IMR-90 (cell line): ENCODE data around the gene AZU1. TPM values are rescaled to one million over a fixed set of nuclear protein-coding genes. Genes with fewer than 3 reads are reported as not detected.

ENCODE experiments used
- ATAC-seq: fragments of 200-7000 bp; cut with Tn5 transposase; 2 replicates; pipeline ENCODE4 v1.9.1; 2020; ENCODE audit warnings: low read depth, mild to moderate bottlenecking, moderate library complexity
- BruUV-seq: library from RNA; stranded (reverse); fragments of 400-500 nt; replicated peaks from 2 replicates; lab custom pipeline; 2021; lab: Mats Ljungman, UMichigan
- CTCF ChIA-PET: fragments of 300-600 bp; formaldehyde crosslinking; extraction: SDS; loops from one replicate; lab custom pipeline; 2021; ENCODE audit warnings: antibody characterized with exemption; lab: Yijun Ruan, JAX
- POLR2A ChIA-PET: fragments of 300-600 bp; sonication (Branson Sonifier 250); formaldehyde crosslinking; loops from one replicate; lab custom pipeline; 2022; ENCODE audit warnings: antibody characterized with exemption; ENCODE audit not compliant: unreplicated experiment; lab: Charles Lee
- DNase-seq: peaks from one replicate; pipeline ENCODE4 v3.0.0; 2013
- H2AFZ ChIP-seq: replicated peaks from 2 replicates; pipeline ENCODE3; 2013; ENCODE audit warnings: low read length, mild to moderate bottlenecking; ENCODE audit not compliant: poor library complexity
- H2AK5ac ChIP-seq: 2 replicates; pipeline ENCODE4 v1.6.1; 2013; ENCODE audit warnings: low read depth, low read length, inconsistent platforms
- H2AK9ac ChIP-seq: replicated peaks from 2 replicates; pipeline ENCODE3; 2013; ENCODE audit warnings: mild to moderate bottlenecking, low read depth, low read length, moderate library complexity; ENCODE audit not compliant: poor library complexity
- H2BK120ac ChIP-seq: 2 replicates; pipeline ENCODE4 v1.6.1; 2013; ENCODE audit warnings: low read depth, low read length, inconsistent platforms
- H2BK15ac ChIP-seq: 3 replicates; pipeline ENCODE4 v1.6.1; 2013; ENCODE audit warnings: low read depth, low read length, inconsistent platforms
- H2BK20ac ChIP-seq: 2 replicates; pipeline ENCODE4 v1.6.1; 2013; ENCODE audit warnings: low read depth, mild to moderate bottlenecking, inconsistent platforms, low read length, moderate library complexity
- H2BK5ac ChIP-seq: 2 replicates; pipeline ENCODE4 v1.6.1; 2013; ENCODE audit warnings: mild to moderate bottlenecking, low read depth, low read length, inconsistent platforms; ENCODE audit not compliant: poor library complexity, severe bottlenecking
- H3K14ac ChIP-seq: replicated peaks from 2 replicates; pipeline ENCODE4 v1.6.1; 2013; ENCODE audit warnings: low read depth, low read length, inconsistent platforms
- H3K18ac ChIP-seq: 2 replicates; pipeline ENCODE4 v1.6.1; 2013; ENCODE audit warnings: low read depth, low read length, control low read depth
- H3K23ac ChIP-seq: 2 replicates; pipeline ENCODE4 v1.6.1; 2013; ENCODE audit warnings: low read depth, low read length, inconsistent platforms
- H3K27ac ChIP-seq: 2 replicates; pipeline ENCODE4 v1.5.1; 2013; ENCODE audit warnings: mild to moderate bottlenecking, control low read depth, low read length; ENCODE audit not compliant: insufficient read depth
- H3K27me3 ChIP-seq: 2 replicates; pipeline ENCODE4 v1.6.1; 2013; ENCODE audit warnings: low read length; ENCODE audit not compliant: control insufficient read depth, insufficient read depth
- H3K36me3 ChIP-seq: 2 replicates; pipeline ENCODE4 v1.6.1; 2013; ENCODE audit warnings: low read length, mixed read lengths; ENCODE audit not compliant: control insufficient read depth, insufficient read depth
- H3K4ac ChIP-seq: 2 replicates; pipeline ENCODE4 v1.6.1; 2013; ENCODE audit warnings: low read depth, low read length, inconsistent platforms
- H3K4me1 ChIP-seq: 2 replicates; pipeline ENCODE4 v1.6.1; 2013; ENCODE audit warnings: low read length, mixed read lengths; ENCODE audit not compliant: control insufficient read depth, insufficient read depth
- H3K4me2 ChIP-seq: 2 replicates; pipeline ENCODE4 v1.6.1; 2013; ENCODE audit warnings: low read depth, mild to moderate bottlenecking, control low read depth, low read length, moderate library complexity
- H3K4me3 ChIP-seq: 2 replicates; pipeline ENCODE4 v1.5.1; 2013; ENCODE audit warnings: low read depth, mild to moderate bottlenecking, control low read depth, low read length, moderate library complexity; ENCODE audit not compliant: insufficient read depth
- H3K56ac ChIP-seq: 2 replicates; pipeline ENCODE4 v1.6.1; 2013; ENCODE audit warnings: low read length, inconsistent platforms; ENCODE audit not compliant: insufficient read depth; ENCODE audit errors: extremely low read depth
- H3K79me1 ChIP-seq, 2 experiments: 2 replicates each; pipeline ENCODE4 v1.6.1; 2013; ENCODE audit warnings: low read length in 2 of 2, inconsistent platforms in 1 of 2, low read depth in 1 of 2
- H3K9ac ChIP-seq: 2 replicates; pipeline ENCODE4 v1.6.1; 2013; ENCODE audit warnings: low read depth, low read length, control low read depth
- H3K9me1 ChIP-seq: 2 replicates; pipeline ENCODE4 v1.6.1; 2013; ENCODE audit warnings: low read length, inconsistent platforms; ENCODE audit not compliant: insufficient read depth
- H3K9me3 ChIP-seq: 2 replicates; pipeline ENCODE4 v1.6.1; 2013; ENCODE audit warnings: low read length; ENCODE audit not compliant: control insufficient read depth, insufficient read depth
- H4K20me1 ChIP-seq: 2 replicates; pipeline ENCODE4 v1.6.1; 2013; ENCODE audit warnings: low read length, inconsistent platforms; ENCODE audit not compliant: insufficient read depth
- H4K5ac ChIP-seq: 2 replicates; pipeline ENCODE4 v1.6.1; 2013; ENCODE audit warnings: mild to moderate bottlenecking, low read depth, low read length, control low read depth
- H4K8ac ChIP-seq, 2 experiments: 2 replicates each; pipeline ENCODE4 v1.6.1; 2013; ENCODE audit warnings: low read depth in 2 of 2, low read length in 2 of 2, control low read depth in 1 of 2, inconsistent platforms in 1 of 2
- H4K91ac ChIP-seq: 2 replicates; pipeline ENCODE4 v1.6.1; 2013; ENCODE audit warnings: low read depth, low read length, inconsistent platforms; ENCODE audit not compliant: insufficient read depth
- CHD1 ChIP-seq: IDR thresholded peaks from 2 replicates; pipeline ENCODE4 v1.6.1; 2012; ENCODE audit warnings: low read depth, low read length, improper control_type of control experiment
- MAZ ChIP-seq: IDR thresholded peaks from 2 replicates; pipeline ENCODE4 v1.6.1; 2012; ENCODE audit warnings: low read depth, mild to moderate bottlenecking, low read length, improper control_type of control experiment, moderate library complexity, borderline replicate concordance
- NFE2L2 ChIP-seq: fragments of 150-350 bp; IDR thresholded peaks from 2 replicates; pipeline ENCODE4 v1.6.1; 2016; ENCODE audit warnings: low read depth, mild to moderate bottlenecking, low read length
- RCOR1 ChIP-seq: IDR thresholded peaks from 2 replicates; pipeline ENCODE4 v1.6.1; 2012; ENCODE audit warnings: mild to moderate bottlenecking, low read length, improper control_type of control experiment; ENCODE audit not compliant: insufficient replicate concordance
- RFX5 ChIP-seq: IDR thresholded peaks from 2 replicates; pipeline ENCODE4 v1.8.0; 2012; ENCODE audit warnings: low read depth, mild to moderate bottlenecking, low read length, moderate library complexity
- WGBS, 2 experiments: methylation state at CpG; one replicate each; pipeline versions ENCODE4 v1.1.5 to v1.1.7; 2013; ENCODE audit warnings: missing lambda C conversion rate in 2 of 2; ENCODE audit not compliant: insufficient read length in 1 of 2; ENCODE audit errors: extremely low coverage in 2 of 2; 5-methylcytosine and 5-hydroxymethylcytosine counted together
- dilution Hi-C: fragments of 300-500 bp; cut with HindIII; formaldehyde crosslinking; loops from one replicate; pipeline ENCODE4 v1.14.3; 2018; ENCODE audit warnings: low sequenced_read_pairs; ENCODE audit not compliant: unreplicated experiment
- in situ Hi-C: fragments of 300-500 bp; cut with MboI; formaldehyde crosslinking; loops from 3 replicates; pipeline ENCODE4 v1.14.3; 2019; ENCODE audit warnings: low sequenced_read_pairs, inconsistent platforms, mixed read lengths
- intact Hi-C: fragments of 100-400 bp; cut with micrococcal nuclease; formaldehyde crosslinking; loops from 2 replicates; pipeline ENCODE4 v1.10.0; 2022
- polyA plus RNA-seq, 3 experiments: library from polyadenylated mRNA; depleted of rRNA; stranded (reverse); fragments of >200 nt; gene quantifications; 2 replicates each; pipeline ENCODE4 v1.2.3, GENCODE V29; 2012; ENCODE audit warnings: low replicate concordance in 1 of 3
- total RNA-seq: library from RNA; depleted of rRNA; stranded (reverse); fragments of >200 nt; gene quantifications from 2 replicates; pipeline ENCODE4 v1.2.3, GENCODE V29; 2012
- TF ChIP-seq, protein P1 (sequence below): fragments of 150-350 bp; IDR thresholded peaks from 2 replicates; pipeline ENCODE4 v1.6.1; 2016; ENCODE audit warnings: low read depth, mild to moderate bottlenecking, low read length, moderate library complexity, borderline replicate concordance

AZU1 gene
- total and polyA plus RNA-seq, 2 of the 4 experiments (the other 2 are of a cell fraction) = 0.12 TPM; not detected in 1

DNA sequence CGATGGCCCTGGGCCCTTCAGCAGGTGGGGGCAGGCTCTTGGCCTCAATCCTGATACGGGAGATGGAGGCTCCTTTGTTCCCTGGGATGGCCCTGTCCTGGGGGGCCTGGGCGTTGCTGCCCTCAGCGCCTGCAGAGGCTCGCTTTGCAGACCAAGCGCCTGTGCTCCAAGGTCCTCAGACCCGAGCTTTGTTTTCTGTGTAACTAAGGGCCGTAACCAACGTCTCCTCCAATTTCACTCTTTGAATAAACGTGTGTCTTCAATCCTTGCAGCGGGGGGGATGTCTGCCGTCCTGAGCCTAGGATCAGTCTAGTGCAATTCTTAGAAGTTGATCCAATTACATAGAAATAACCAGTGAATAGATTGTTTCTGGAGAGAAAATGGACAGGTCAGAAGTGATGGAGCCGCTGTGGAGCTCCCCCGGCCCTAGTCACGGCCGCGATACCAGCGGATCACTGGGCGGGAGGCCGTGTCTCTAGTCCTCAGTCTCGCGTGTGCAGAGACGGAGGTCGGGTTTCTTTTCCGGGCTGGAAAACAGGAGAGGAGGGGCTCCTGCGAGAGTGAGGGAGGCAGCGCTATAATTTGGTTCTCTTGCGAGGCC is 25.0 kb upstream of the AZU1 start:
- Histone ChIP-seq H4K8ac (no peak overlapping the region), H3K9me1 (peaks cover 11% of the 10 kb centered on the region; the same call in 1 of the 2 replicates), H3K4ac (no peak overlapping the region), H3K4me2 (no peak overlapping the region; the same call in 1 of the 2 replicates), H3K18ac (no peak overlapping the region), H2AK5ac (no peak overlapping the region), H3K9me3 (no peaks in the 10 kb centered on the region), H3K36me3 (peaks cover 70% of the 10 kb centered on the region), H2AFZ (no peak overlapping the region), H4K5ac (no peak overlapping the region), H3K79me1 (peaks cover 3 to 33% of the 10 kb centered on the region in 2 experiments; a peak in 3 of 4 replicates), H4K20me1 (peaks cover 97% of the 10 kb centered on the region), H3K27me3 (no peaks in the 10 kb centered on the region), H3K4me3 (no peak overlapping the region), H3K9ac (no peak overlapping the region), H2BK5ac (no peak overlapping the region), H2BK20ac (no peak overlapping the region), H3K27ac (no peak overlapping the region), H3K4me1 (peaks cover 30% of the 10 kb centered on the region), H2BK15ac (no peak overlapping the region), H3K23ac (no peak overlapping the region), H4K91ac (no peak overlapping the region), H2AK9ac (no peak overlapping the region), H2BK120ac (no peak overlapping the region), H3K14ac (no peak overlapping the region), H3K56ac (no peak overlapping the region)
- ATAC-seq (no peak), DNase-seq (no peak)
- in situ Hi-C loops (no loop called here), intact Hi-C loops (no loop called here), dilution Hi-C loops (no loop called here)
- WGBS, 2 experiments = 82% methylated on average over 10 of the region's 28 CpGs; no CpG with 5 or more reads in 1 of the 2 experiments
- POLR2A ChIA-PET = no interaction called here
- CTCF ChIA-PET = interaction anchor here (1.1 kb wide), 1 partner anchor 32 kb away, joined by 4 read pairs; no protein-coding TSS in a partner anchor
- TF ChIP-seq, protein P1, sequence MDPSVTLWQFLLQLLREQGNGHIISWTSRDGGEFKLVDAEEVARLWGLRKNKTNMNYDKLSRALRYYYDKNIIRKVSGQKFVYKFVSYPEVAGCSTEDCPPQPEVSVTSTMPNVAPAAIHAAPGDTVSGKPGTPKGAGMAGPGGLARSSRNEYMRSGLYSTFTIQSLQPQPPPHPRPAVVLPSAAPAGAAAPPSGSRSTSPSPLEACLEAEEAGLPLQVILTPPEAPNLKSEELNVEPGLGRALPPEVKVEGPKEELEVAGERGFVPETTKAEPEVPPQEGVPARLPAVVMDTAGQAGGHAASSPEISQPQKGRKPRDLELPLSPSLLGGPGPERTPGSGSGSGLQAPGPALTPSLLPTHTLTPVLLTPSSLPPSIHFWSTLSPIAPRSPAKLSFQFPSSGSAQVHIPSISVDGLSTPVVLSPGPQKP = no peak
- no peak for TF ChIP-seq RFX5
- TF ChIP-seq MAZ = no peak
- no peak for TF ChIP-seq NFE2L2
- TF ChIP-seq CHD1 = no peak
- no peak for TF ChIP-seq RCOR1
- BruUV-seq = no TSS peak
